ENCODE results near the gene ASIC1.

The ASIC1 gene

GRCh38 chr12:50041062-50041860, 16.1 kb upstream of the ASIC1 start:
- no peak for DNase-seq

- no peak for DNase-seq
Measured at GRCh38 chr12:50041962-50042361, 15.4 kb upstream of the ASIC1 start.

GRCh38 chr12:50042693-50043092, 14.7 kb upstream of the ASIC1 start:
- no peak for DNase-seq

GRCh38 chr12:50043308-50043707, 14.1 kb upstream of the ASIC1 start:
- no peak for DNase-seq

- no peak for DNase-seq
Measured at GRCh38 chr12:50043854-50044253, 13.5 kb upstream of the ASIC1 start.

GRCh38 chr12:50047693-50048250, 9.6 kb upstream of the ASIC1 start:
- no peak for DNase-seq

- no peak for DNase-seq
Measured at GRCh38 chr12:50049254-50050118, 7.9 kb upstream of the ASIC1 start.

- DNase-seq, result no peak
Measured at GRCh38 chr12:50050119-50050385, 7.3 kb upstream of the ASIC1 start.

- peak; percentile 85 for DNase-seq
Measured at GRCh38 chr12:50050410-50051098, 6.8 kb upstream of the ASIC1 start.

GRCh38 chr12:50051101-50051806, 6.1 kb upstream of the ASIC1 start:
- DNase-seq, result no peak

GRCh38 chr12:50052544-50052943, 4.9 kb upstream of the ASIC1 start:
- no peak for DNase-seq

GRCh38 chr12:50052964-50053363, 4.4 kb upstream of the ASIC1 start:
- no peak for DNase-seq

GRCh38 chr12:50053583-50053982, 3.8 kb upstream of the ASIC1 start:
- DNase-seq, result no peak

GRCh38 chr12:50055831-50056638, 1.4 kb upstream of the ASIC1 start:
- peak; percentile 43 for DNase-seq

- no peak for DNase-seq
Measured at GRCh38 chr12:50056639-50056976, 788 bp upstream of the ASIC1 start.

GRCh38 chr12:50057896-50058670, 687 bp downstream of the ASIC1 start:
- DNase-seq, result no peak

- DNase-seq, result no peak
Measured at GRCh38 chr12:50058743-50059312, 1.4 kb downstream of the ASIC1 start.

- no peak for DNase-seq
Measured at GRCh38 chr12:50059440-50060119, 2.2 kb downstream of the ASIC1 start.

GRCh38 chr12:50060120-50060468, 2.7 kb downstream of the ASIC1 start:
- DNase-seq, result no peak

- DNase-seq, result no peak
Measured at GRCh38 chr12:50061171-50061570, 3.8 kb downstream of the ASIC1 start.

Data from NCI-H226 (cell line).